Fibroblast of lung (primary cell): Measurements from ENCODE around the gene ARMC8. TPM values are rescaled to one million over a fixed set of nuclear protein-coding genes. Genes with fewer than 3 reads are reported as not detected.

Experiments used
- DNase-seq, 2 donors: peaks; one replicate each; pipeline versions ENCODE4 v3.0.0 to v3.0.0-alpha.2; 2010; ENCODE audit warnings: low read depth in 2 of 2
- H2AFZ ChIP-seq: 2 replicates; pipeline ENCODE4 v1.5.1; 2012; ENCODE audit warnings: low read length, control low read depth, inconsistent platforms
- H3K27ac ChIP-seq: 2 replicates; pipeline ENCODE4 v1.5.1; 2011; ENCODE audit warnings: low read length, control low read depth; ENCODE audit not compliant: insufficient read depth
- H3K27me3 ChIP-seq: 2 replicates; pipeline ENCODE4 v1.5.1; 2011; ENCODE audit warnings: mild to moderate bottlenecking, low read length; ENCODE audit not compliant: control insufficient read depth, insufficient read depth
- H3K36me3 ChIP-seq: 2 replicates; pipeline ENCODE4 v1.5.1; 2011; ENCODE audit warnings: low read length; ENCODE audit not compliant: control insufficient read depth, insufficient read depth
- H3K4me1 ChIP-seq: 2 replicates; pipeline ENCODE4 v1.5.1; 2011; ENCODE audit warnings: low read length; ENCODE audit not compliant: control insufficient read depth, insufficient read depth; ENCODE audit errors: extremely low read depth
- H3K4me2 ChIP-seq: 2 replicates; pipeline ENCODE4 v1.5.1; 2011; ENCODE audit warnings: low read length, control low read depth; ENCODE audit not compliant: insufficient read depth; ENCODE audit errors: extremely low read depth
- H3K4me3 ChIP-seq, 4 experiments: fragments of 200-600 bp in 1 of 4; sonication (generic) in 1 of 4; replicated peaks in 1 of 4; 2 replicates each; pipeline ENCODE4 v1.5.1; 2011 to 2016; ENCODE audit warnings: low read length in 4 of 4, low read depth in 3 of 4, mild to moderate bottlenecking in 3 of 4, control low read depth in 2 of 4, inconsistent platforms in 1 of 4, mixed read lengths in 1 of 4; ENCODE audit not compliant: insufficient read depth in 1 of 4; ENCODE audit errors: control extremely low read depth in 1 of 4
- H3K79me2 ChIP-seq: 2 replicates; pipeline ENCODE4 v1.5.1; 2012; ENCODE audit warnings: mild to moderate bottlenecking, low read length, inconsistent platforms; ENCODE audit not compliant: control insufficient read depth, insufficient read depth
- H3K9ac ChIP-seq: 2 replicates; pipeline ENCODE4 v1.5.1; 2011; ENCODE audit warnings: mild to moderate bottlenecking, low read length, control low read depth; ENCODE audit not compliant: insufficient read depth
- H3K9me3 ChIP-seq: 2 replicates; pipeline ENCODE4 v1.5.1; 2012; ENCODE audit warnings: low read depth, low read length; ENCODE audit not compliant: control insufficient read depth, insufficient read depth
- H4K20me1 ChIP-seq: 2 replicates; pipeline ENCODE4 v1.5.1; 2011; ENCODE audit warnings: low read length; ENCODE audit not compliant: control insufficient read depth, insufficient read depth; ENCODE audit errors: extremely low read depth
- EZH2 ChIP-seq: IDR thresholded peaks from 2 replicates; pipeline ENCODE4 v1.5.1; 2012; ENCODE audit warnings: low read length, control low read depth, mild to moderate bottlenecking; ENCODE audit errors: missing control alignments
- polyA plus RNA-seq, 2 donors: library from polyadenylated mRNA; depleted of rRNA in 1 of 2; stranded (reverse) in 1 of 2; unstranded in 1 of 2; fragments of >200 nt; gene quantifications; 2 replicates each; pipeline ENCODE4 v1.2.1, GENCODE V29; 2011 to 2012; ENCODE audit warnings: missing spikeins in 1 of 2
- total RNA-seq: library from RNA; depleted of rRNA; stranded (reverse); fragments of >200 nt; gene quantifications from 2 replicates; pipeline ENCODE4 v1.2.1, GENCODE V29; 2014
- TF ChIP-seq, protein P1 (sequence below), 2 donors: IDR thresholded peaks in 1 of 2; conservative IDR thresholded peaks in 1 of 2; 1 replicate in 1 of 2; 2 replicates in 1 of 2; pipeline ENCODE4 v1.5.1; 2011 to 2012; ENCODE audit warnings: low read length in 2 of 2, control low read depth in 1 of 2, inconsistent platforms in 1 of 2, low read depth in 1 of 2, mild to moderate bottlenecking in 1 of 2

Gene ARMC8
- total and polyA plus RNA-seq, 2 donors (not counting 1 experiment from before 2014, with no cell fraction given): 44.7 to 45.9 TPM

- Histone ChIP-seq H4K20me1 (peaks cover 7% of the 10 kb centered on the region), H2AFZ (no peak overlapping the region), H3K4me2 (no peak overlapping the region), H3K4me3 (no peak overlapping the region), H3K27me3 (no peaks in the 10 kb centered on the region), H3K9me3 (no peaks in the 10 kb centered on the region), H3K4me1 (no peaks in the 10 kb centered on the region), H3K79me2 (peaks cover 57% of the 10 kb centered on the region), H3K27ac (no peak overlapping the region), H3K36me3 (no peaks in the 10 kb centered on the region), H3K9ac (no peak overlapping the region)
- no peak for TF ChIP-seq EZH2
- TF ChIP-seq, protein P1, sequence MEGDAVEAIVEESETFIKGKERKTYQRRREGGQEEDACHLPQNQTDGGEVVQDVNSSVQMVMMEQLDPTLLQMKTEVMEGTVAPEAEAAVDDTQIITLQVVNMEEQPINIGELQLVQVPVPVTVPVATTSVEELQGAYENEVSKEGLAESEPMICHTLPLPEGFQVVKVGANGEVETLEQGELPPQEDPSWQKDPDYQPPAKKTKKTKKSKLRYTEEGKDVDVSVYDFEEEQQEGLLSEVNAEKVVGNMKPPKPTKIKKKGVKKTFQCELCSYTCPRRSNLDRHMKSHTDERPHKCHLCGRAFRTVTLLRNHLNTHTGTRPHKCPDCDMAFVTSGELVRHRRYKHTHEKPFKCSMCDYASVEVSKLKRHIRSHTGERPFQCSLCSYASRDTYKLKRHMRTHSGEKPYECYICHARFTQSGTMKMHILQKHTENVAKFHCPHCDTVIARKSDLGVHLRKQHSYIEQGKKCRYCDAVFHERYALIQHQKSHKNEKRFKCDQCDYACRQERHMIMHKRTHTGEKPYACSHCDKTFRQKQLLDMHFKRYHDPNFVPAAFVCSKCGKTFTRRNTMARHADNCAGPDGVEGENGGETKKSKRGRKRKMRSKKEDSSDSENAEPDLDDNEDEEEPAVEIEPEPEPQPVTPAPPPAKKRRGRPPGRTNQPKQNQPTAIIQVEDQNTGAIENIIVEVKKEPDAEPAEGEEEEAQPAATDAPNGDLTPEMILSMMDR (conservative IDR thresholded peaks at IDR 0.05 in 1 of 2, IDR thresholded peaks at IDR 0.05 in 1 of 2; ENCODE audit: low read depth in 1 of 2, low read length in 2 of 2): no peak
- DNase-seq: no peak
These were observed 16.8 kb downstream of the ARMC8 start for GRCh38 chr3:138203938-138204337.

DNA sequence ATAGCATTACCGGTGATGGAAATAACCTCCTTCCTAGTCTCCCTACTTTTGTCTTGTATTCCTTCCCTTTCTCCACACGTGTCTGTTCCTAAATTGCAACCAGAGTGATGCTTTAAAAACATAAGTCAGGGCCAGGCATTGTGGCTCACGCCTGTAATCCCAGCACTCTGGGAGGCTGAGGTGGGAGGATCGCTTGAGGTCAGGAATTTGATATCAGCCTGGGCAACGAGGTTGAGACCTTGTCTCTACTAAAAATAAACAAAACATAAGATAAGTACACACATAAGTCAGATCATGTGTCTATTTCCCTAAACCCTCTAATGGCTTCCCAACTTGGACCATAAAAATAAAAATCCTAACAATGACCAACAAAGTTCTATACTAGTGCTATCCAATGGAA lies 18.4 kb downstream of the ARMC8 start:
- H3K36me3 ChIP-seq: peaks cover 2% of the 10 kb centered on the region
- no peaks in the 10 kb centered on the region for H3K9me3 ChIP-seq
- no peak overlapping the region for H3K27ac ChIP-seq
- H3K4me1 ChIP-seq: no peaks in the 10 kb centered on the region
- no peaks in the 10 kb centered on the region for H3K27me3 ChIP-seq
- H2AFZ ChIP-seq: no peak overlapping the region
- peaks cover 50% of the 10 kb centered on the region for H3K79me2 ChIP-seq
- no peak overlapping the region for H3K4me2 ChIP-seq
- TF ChIP-seq, protein P1 (conservative IDR thresholded peaks at IDR 0.05 in 1 of 2, IDR thresholded peaks at IDR 0.05 in 1 of 2; ENCODE audit: low read depth in 1 of 2, low read length in 2 of 2): no peak
- no peak for TF ChIP-seq EZH2
- H3K4me3 ChIP-seq: no peak overlapping the region
- peaks cover 3% of the 10 kb centered on the region for H4K20me1 ChIP-seq
- no peak for DNase-seq
- no peak overlapping the region for H3K9ac ChIP-seq

DNA sequence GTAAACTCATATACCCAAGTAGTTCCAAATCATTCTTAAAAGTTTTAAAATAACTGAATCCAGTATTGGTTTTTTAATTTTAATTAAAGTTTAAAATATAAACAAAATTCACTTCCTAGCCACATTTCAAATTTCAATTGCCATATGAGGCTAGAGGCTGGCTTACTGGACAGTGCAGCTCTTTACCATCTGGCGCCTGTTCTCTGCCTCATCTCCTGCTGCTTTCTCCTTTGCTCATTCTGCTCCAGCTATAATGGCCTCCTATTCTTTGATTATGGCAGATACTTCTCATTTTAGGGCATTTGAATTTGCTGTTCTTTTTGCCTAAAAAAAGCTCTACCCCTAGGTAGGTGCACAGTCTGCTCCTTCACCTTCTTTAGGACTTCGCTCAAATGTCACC lies 19.1 kb downstream of the ARMC8 start:
- peaks cover 3% of the 10 kb centered on the region for H4K20me1 ChIP-seq
- H3K27ac ChIP-seq: no peak overlapping the region
- no peak overlapping the region for H3K4me2 ChIP-seq
- no peak overlapping the region for H3K4me3 ChIP-seq
- DNase-seq: no peak
- no peak overlapping the region for H3K9ac ChIP-seq
- H3K4me1 ChIP-seq: no peaks in the 10 kb centered on the region
- no peaks in the 10 kb centered on the region for H3K27me3 ChIP-seq
- H3K79me2 ChIP-seq: peaks cover 45% of the 10 kb centered on the region
- H2AFZ ChIP-seq: no peak overlapping the region
- no peak for TF ChIP-seq EZH2
- TF ChIP-seq, protein P1 (conservative IDR thresholded peaks at IDR 0.05 in 1 of 2, IDR thresholded peaks at IDR 0.05 in 1 of 2; ENCODE audit: low read depth in 1 of 2, low read length in 2 of 2): no peak
- no peaks in the 10 kb centered on the region for H3K9me3 ChIP-seq
- H3K36me3 ChIP-seq: peaks cover 2% of the 10 kb centered on the region
